NCI-H748 (cell line): Measurements from ENCODE around the gene TEX54.
"Not testable (repeated sequence)": the region's sequence is repeated elsewhere in the genome, so short reads cannot be mapped to it uniquely, and the experiment has no call there.

ENCODE experiments used
- DNase-seq: peaks from one replicate; lab custom pipeline; 2025; ENCODE audit not compliant: unreplicated experiment; lab: John Stamatoyannopoulos, UW

Gene TEX54

GRCh38 chr11:62835336-62835735, 2.7 kb upstream of the TEX54 start:
- no peak for DNase-seq

DNA sequence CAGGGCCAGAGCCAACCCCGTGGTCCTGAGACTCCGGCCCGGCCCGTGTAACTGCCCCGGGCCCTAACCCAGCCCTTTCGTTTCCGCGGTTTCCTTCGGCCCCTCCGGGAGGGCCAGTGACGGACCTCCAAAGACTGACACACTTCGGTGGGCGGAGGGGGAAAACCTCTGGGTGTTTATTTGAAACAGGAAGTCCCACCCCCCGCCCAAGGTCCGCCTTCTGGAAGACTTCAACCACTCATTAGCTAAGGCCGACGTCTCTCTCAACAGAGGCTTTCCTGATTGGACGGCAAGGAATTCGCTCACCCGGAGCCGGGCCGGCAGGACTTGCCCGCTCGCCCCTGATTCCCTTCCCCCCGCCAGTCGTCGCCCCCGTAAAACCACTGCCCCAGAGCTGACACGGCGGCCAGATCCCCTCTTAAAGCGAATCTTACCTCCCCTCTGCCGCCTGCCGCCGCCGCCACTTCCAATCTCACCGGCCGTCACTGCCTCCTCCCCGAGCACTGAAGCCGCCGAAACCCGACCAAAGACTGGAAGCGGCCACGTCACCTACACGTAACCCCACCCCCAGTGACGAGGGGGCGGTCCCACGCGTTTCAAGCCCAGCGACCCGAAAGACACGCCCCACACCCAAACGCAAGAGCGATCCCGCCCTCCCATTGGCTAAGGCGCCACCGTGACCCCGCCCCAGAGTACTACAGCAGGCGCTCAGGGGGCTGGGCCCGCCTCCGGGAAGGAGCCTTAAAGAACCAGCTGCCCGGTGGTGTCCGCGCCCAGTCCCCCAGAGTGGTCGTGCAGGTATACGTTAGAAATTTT, 913 bp downstream of the TEX54 start, which contains the start of gene STX5:
STX5 (minus strand) TSS at position 532 of the 816 bp plus-strand sequence. CDS start 808 bp downstream, outside the sequence.
- peak; percentile 97 for DNase-seq

GRCh38 chr11:62830904-62831519, 1.6 kb downstream of the TEX54 start:
- no peak for DNase-seq

DNA sequence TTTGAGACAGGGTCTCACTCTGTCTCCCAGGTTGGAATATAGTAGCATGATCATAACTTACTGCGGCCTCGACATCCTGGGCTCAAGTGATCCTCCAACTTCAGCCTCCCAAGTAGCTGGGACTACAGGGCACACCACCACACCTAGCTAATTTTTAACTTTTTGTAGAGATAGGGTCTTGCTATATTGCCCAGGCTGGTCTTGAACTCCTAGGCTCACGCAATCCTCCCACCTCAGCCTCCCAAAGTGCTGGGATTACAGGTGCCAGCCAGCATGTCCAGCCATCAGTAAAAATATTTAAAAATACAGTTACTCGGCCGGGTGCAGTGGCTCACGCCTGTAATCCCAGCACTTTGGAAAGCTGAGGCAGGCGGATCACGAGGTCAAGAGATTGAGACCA, 4.5 kb downstream of the TEX54 start:
- not testable (repeated sequence) for DNase-seq

- no peak for DNase-seq
Observed at GRCh38 chr11:62823677-62824076, 9.0 kb downstream of the TEX54 start.

- DNase-seq: no peak
Observed at GRCh38 chr11:62817129-62817528, 15.5 kb downstream of the TEX54 start.

DNA sequence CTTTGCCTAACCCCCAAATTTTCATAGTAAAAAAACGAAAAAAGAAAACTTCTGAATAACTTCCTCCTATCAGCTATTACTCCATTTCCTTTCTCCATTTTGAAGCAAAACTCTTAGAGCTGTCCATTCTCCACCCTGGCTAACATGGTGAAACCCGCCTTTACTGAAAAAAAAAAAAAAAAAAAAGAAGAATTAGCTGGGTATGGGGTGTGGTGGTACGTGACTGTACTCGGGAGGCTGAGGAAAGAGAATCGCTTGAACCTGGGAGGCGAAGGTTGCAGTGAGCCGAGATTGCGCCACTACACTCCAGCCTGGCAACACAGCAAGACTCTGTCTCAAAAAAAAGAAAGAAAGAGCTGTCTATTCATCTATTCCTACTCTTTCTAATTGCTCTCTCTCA, 16.1 kb downstream of the TEX54 start:
- DNase-seq: no peak

DNA sequence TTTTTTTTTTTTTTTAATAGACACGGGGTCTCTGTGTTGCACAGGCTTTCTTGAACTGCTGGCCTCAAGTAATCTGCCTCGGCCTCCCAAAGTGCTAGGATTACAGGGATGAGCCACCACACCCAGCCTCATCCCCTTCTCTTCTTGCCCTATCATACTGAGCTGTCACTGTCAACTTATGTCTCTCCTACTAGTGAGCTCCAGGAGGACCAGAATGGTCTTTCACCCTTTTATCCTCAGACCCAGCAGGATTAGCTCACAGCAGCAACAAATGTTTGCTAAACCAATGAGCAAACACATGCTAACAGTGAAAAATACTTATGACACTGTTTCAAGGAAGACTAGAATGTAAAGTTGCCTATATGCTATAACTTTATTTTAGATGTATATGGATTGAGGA, 21.0 kb downstream of the TEX54 start:
- no peak for DNase-seq

GRCh38 chr11:62810748-62811147, 21.9 kb downstream of the TEX54 start:
- DNase-seq: no peak

GRCh38 chr11:62806611-62807121, 26.0 kb downstream of the TEX54 start:
- no peak for DNase-seq

DNA sequence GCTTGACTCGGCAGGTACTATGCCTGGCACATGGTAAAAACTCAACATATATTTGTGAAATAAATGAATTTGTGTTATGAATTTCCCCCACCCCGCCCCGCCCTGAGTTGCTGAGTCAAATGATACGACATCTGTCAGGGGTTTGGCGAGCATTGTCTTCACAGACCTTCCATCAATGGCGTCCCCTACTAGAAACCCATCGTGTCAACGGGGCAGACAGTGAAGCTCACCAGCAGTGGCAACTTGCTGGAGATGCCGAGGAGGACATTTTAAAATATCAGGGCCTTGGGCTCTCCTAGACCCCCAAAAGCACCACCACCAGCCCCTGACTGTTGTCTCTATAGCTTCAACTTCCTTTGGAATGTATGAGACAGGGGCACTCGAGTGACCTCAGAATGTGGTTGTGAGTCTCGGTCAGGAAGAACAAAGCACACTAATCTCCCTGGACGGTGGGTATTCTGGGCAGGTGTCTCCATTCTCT, 26.6 kb downstream of the TEX54 start:
- DNase-seq: peak; percentile 38

GRCh38 chr11:62805076-62805892, 27.4 kb downstream of the TEX54 start, which contains the start of gene NXF1:
Gene NXF1, minus strand, starts transcription at chr11:62805440. Its CDS starts 84 bp downstream, at chr11:62805356.
- DNase-seq: peak; percentile 94

DNA sequence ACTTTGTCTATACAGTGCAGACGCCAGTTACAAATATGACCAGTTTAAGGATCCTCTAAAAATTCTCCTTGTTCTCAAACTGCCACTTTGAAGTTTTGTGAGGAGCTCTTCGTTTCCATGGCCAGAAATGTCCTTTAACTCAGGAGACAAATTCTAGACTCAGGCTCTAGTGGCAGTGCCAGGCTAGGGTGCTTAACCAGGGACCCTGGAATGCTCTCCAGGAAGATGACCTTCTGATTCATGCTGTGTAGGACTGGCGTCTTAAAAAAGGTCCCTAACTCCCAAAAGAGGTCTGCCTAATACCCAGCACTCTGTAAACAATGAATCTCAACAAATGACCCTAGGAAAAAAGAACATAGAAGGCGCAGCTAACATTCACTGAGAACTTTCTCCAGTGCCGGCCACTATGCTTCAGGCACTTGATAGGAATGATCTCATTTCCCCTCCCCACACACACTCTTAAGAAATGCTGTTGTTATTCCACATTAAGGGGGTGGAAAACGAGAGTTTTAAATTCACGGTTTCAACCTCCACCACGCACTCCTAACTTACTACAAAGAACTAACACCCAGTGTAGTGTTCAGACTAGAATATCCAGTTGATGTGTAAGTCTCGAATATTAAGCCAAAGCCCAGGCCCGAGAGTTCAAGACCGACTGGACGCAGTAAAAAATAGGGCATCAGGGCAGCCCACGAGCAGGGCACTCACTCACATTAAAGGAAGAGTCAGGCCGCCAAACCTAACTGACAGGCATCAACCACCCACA, 28.1 kb downstream of the TEX54 start:
- DNase-seq: peak; percentile 53

- no peak for DNase-seq
Observed at GRCh38 chr11:62801071-62801470, 31.6 kb downstream of the TEX54 start.

GRCh38 chr11:62799486-62799885, 33.2 kb downstream of the TEX54 start:
- DNase-seq: no peak

DNA sequence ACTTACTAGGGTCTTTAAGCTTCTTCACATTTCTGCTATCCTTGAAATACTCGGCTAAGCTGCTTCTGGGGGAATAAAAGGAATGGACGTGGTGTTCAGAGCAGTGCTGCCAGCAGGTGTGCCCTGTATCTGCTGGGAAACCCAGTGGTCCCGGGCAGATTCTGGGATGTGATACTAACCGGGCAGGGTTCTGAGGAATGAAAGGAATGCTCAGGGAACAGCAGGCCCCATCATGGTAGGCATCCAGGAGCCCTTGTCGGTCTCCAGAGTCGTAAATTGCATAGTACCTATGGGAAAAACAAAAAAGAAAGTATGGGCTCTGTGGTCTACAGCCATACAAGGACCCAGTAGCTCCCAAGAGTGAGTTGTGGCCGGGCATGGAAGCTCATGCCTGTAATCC, 36.4 kb downstream of the TEX54 start:
- no peak for DNase-seq

GRCh38 chr11:62794201-62794775, 38.4 kb downstream of the TEX54 start:
- no peak for DNase-seq

GRCh38 chr11:62792202-62792575, 40.5 kb downstream of the TEX54 start:
- DNase-seq: no peak

GRCh38 chr11:62791501-62792201, 41.0 kb downstream of the TEX54 start, which contains the start of gene TMEM223:
Gene TMEM223, minus strand, starts transcription at chr11:62792006. Its CDS starts 12 bp downstream, at chr11:62791994.
- DNase-seq: peak; percentile 85
